ENCODE data around the gene SMPX.

DNA sequence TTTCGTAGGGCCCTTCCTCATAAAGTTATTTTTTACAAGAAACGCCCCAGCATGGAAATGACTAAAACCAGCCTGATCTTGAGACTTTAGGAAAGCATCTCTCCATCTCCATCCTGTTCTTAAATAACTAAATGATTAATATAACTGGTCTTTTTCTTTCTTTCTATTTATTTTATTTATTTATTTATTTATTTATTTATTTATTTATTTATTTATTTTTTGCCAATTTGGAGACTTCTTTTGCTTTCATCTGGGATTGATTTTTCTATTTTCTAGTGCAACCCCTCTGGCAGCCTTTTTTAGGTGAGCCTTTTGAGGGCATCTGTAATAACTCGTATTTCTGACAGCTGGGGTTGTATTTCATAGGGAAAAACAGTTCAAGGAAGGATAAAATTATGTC lies 98.6 kb downstream of the SMPX start:
- TF ChIP-seq, protein P1, sequence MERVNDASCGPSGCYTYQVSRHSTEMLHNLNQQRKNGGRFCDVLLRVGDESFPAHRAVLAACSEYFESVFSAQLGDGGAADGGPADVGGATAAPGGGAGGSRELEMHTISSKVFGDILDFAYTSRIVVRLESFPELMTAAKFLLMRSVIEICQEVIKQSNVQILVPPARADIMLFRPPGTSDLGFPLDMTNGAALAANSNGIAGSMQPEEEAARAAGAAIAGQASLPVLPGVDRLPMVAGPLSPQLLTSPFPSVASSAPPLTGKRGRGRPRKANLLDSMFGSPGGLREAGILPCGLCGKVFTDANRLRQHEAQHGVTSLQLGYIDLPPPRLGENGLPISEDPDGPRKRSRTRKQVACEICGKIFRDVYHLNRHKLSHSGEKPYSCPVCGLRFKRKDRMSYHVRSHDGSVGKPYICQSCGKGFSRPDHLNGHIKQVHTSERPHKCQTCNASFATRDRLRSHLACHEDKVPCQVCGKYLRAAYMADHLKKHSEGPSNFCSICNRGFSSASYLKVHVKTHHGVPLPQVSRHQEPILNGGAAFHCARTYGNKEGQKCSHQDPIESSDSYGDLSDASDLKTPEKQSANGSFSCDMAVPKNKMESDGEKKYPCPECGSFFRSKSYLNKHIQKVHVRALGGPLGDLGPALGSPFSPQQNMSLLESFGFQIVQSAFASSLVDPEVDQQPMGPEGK (CRISPR knock-in tag; IDR thresholded peaks at IDR 0.05; ENCODE audit: borderline replicate concordance) = no peak
- no peak for TF ChIP-seq POLR2AphosphoS5 (IDR thresholded peaks at IDR 0.05; ENCODE audit: control insufficient read depth, insufficient read depth, low read depth, low read length)
- TF ChIP-seq ZNF24 (IDR thresholded peaks at IDR 0.05) = no peak
- no peak for TF ChIP-seq RCOR1 (IDR thresholded peaks at IDR 0.05; ENCODE audit: borderline replicate concordance in 1 of 2, low read depth in 2 of 2, low read length in 2 of 2)

Measured in K562 (cell line).